B cell (primary cell): Measurements from ENCODE around the gene PDLIM1.

Experiments used
- EZH2 ChIP-seq: IDR thresholded peaks from 2 replicates; pipeline ENCODE4 v1.6.1; 2012; ENCODE audit warnings: borderline replicate concordance, low read depth, mild to moderate bottlenecking, moderate library complexity, low read length; ENCODE audit not compliant: insufficient read depth, poor library complexity, severe bottlenecking
- TF ChIP-seq, protein P1 (sequence below): fragments of 200-600 bp; IDR thresholded peaks from one replicate; pipeline ENCODE4 v1.8.0; 2022; ENCODE audit warnings: antibody characterized with exemption, mild to moderate bottlenecking

DNA sequence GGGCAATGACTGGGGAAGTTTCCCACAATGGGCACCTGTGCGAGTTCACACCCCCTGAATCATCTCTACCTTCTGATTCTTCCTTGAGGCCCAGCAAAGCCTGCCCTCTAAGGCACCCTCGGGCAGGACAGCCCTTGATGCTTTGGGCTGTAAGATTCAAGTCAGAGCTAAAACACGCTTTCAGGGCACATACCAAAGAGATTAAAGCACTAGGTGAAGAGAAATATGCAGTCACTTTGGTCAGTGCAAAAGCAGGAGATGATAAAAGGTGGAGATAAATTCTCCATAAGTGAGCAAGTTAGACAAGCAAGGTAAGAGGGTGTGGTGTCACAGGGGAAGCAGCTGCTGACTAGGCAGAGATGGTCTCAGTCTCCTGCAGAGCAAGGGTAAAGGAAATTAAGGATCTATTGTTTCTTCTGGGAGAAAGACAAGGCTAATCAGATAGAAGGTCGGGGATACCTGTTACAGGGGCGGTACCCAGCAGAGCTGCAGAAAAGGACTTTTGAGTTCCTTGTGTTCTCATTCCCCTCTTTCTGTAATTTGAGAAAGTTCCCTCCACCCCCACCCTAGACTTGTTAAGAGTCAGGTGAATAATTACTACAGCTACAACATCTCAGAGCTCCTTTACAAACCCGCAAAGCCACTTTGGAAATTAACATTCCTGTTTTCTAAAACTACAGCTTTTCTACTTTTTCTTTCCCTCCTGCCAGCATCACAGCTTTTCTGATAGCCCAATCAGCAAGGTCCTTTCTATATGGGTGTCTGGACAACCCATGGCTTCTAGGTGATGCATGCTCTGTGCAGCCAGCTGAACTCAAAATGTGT, 26.4 kb downstream of the PDLIM1 start:
- TF ChIP-seq, protein P1, sequence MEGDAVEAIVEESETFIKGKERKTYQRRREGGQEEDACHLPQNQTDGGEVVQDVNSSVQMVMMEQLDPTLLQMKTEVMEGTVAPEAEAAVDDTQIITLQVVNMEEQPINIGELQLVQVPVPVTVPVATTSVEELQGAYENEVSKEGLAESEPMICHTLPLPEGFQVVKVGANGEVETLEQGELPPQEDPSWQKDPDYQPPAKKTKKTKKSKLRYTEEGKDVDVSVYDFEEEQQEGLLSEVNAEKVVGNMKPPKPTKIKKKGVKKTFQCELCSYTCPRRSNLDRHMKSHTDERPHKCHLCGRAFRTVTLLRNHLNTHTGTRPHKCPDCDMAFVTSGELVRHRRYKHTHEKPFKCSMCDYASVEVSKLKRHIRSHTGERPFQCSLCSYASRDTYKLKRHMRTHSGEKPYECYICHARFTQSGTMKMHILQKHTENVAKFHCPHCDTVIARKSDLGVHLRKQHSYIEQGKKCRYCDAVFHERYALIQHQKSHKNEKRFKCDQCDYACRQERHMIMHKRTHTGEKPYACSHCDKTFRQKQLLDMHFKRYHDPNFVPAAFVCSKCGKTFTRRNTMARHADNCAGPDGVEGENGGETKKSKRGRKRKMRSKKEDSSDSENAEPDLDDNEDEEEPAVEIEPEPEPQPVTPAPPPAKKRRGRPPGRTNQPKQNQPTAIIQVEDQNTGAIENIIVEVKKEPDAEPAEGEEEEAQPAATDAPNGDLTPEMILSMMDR = no peak
- TF ChIP-seq EZH2 = no peak
